Ovary (tissue), 3 donors: ENCODE data around the gene GCN1.

Experiments used
- EP300 ChIP-seq: sonication (generic); formaldehyde crosslinking; IDR thresholded peaks from one replicate; pipeline ENCODE4 v1.6.1; 2017; ENCODE audit warnings: antibody characterized with exemption
- POLR2A ChIP-seq: fragments of 450-650 bp; IDR thresholded peaks from one replicate; pipeline ENCODE4 v1.6.1; 2017; ENCODE audit warnings: antibody characterized with exemption, mild to moderate bottlenecking, moderate library complexity
- TF ChIP-seq, protein P1 (sequence below), 3 donors: fragments of 450-650 bp in 2 of 3; fragments of 200-600 bp in 1 of 3; IDR thresholded peaks; one replicate each; pipeline versions ENCODE4 v1.5.1 to v1.8.0; 2016 to 2022; ENCODE audit warnings: antibody characterized with exemption in 3 of 3, mild to moderate bottlenecking in 1 of 3
- donor health status: DM: no; HTN: no; CAD: no.

DNA sequence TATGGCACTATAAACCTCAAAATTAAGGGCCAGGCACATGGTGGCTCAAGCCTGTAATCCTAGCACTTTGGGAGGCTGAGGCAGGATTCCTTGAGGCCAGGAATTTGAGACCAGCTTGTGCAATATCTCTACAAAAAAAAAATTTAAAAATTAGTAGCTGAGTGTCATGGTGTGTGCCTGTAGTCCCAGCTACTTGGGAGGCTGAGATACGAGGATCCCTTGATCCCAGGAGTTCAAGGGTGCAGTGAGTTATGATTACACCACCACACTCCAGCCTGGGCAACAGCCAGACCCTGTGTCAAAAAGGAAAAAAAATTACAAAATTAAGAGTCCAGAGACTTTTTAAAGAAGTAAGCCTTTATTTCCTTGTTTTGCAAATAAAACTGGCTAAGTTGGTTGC lies 1.8 kb upstream of the GCN1 start:
- TF ChIP-seq POLR2A = no peak
- TF ChIP-seq, protein P1, sequence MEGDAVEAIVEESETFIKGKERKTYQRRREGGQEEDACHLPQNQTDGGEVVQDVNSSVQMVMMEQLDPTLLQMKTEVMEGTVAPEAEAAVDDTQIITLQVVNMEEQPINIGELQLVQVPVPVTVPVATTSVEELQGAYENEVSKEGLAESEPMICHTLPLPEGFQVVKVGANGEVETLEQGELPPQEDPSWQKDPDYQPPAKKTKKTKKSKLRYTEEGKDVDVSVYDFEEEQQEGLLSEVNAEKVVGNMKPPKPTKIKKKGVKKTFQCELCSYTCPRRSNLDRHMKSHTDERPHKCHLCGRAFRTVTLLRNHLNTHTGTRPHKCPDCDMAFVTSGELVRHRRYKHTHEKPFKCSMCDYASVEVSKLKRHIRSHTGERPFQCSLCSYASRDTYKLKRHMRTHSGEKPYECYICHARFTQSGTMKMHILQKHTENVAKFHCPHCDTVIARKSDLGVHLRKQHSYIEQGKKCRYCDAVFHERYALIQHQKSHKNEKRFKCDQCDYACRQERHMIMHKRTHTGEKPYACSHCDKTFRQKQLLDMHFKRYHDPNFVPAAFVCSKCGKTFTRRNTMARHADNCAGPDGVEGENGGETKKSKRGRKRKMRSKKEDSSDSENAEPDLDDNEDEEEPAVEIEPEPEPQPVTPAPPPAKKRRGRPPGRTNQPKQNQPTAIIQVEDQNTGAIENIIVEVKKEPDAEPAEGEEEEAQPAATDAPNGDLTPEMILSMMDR (IDR thresholded peaks at IDR 0.05) = no peak
- no peak for TF ChIP-seq EP300
